Activated B cell treated with CpG ODN at 0.5 μM for 24 hours (primary cell): ENCODE measurements around the gene WDR64. TPM values are rescaled to one million over a fixed set of nuclear protein-coding genes. Genes with fewer than 3 reads are reported as not detected.

ENCODE experiments used
- ATAC-seq: fragments of 200-7000 bp; cut with Tn5 transposase; one replicate; pipeline ENCODE4 v1.10.0; 2021; ENCODE audit warnings: low read depth, mild to moderate bottlenecking, moderate library complexity
- CTCF ChIA-PET: fragments of 350-600 bp; sonication (Branson Sonifier 250); formaldehyde crosslinking; loops from one replicate; lab custom pipeline; 2021; ENCODE audit warnings: antibody characterized with exemption; lab: Charles Lee
- POLR2A ChIA-PET: fragments of 350-600 bp; sonication (Branson Sonifier 250); formaldehyde crosslinking; loops from one replicate; lab custom pipeline; 2021; ENCODE audit warnings: antibody characterized with exemption; lab: Charles Lee
- DNase-seq: peaks from one replicate; pipeline ENCODE4 v3.0.0; 2022
- H3K27ac Mint-ChIP-seq: one replicate; pipeline ENCODE4 v1.8.0; 2020; ENCODE audit warnings: mixed read lengths
- H3K27me3 Mint-ChIP-seq: one replicate; pipeline ENCODE4 v1.8.0; 2021; ENCODE audit warnings: mixed read lengths
- H3K36me3 Mint-ChIP-seq: one replicate; pipeline ENCODE4 v1.8.0; 2021; ENCODE audit warnings: low read depth, mixed read lengths
- H3K4me1 Mint-ChIP-seq: one replicate; pipeline ENCODE4 v1.8.0; 2021; ENCODE audit warnings: mixed read lengths
- H3K4me3 Mint-ChIP-seq: one replicate; pipeline ENCODE4 v1.8.0; 2020; ENCODE audit warnings: mild to moderate bottlenecking, mixed read lengths
- H3K9me3 Mint-ChIP-seq: one replicate; pipeline ENCODE4 v1.8.0; 2020; ENCODE audit warnings: mixed read lengths
- intact Hi-C: fragments of 100-400 bp; cut with micrococcal nuclease; formaldehyde crosslinking; loops from one replicate; pipeline ENCODE4 v1.15.1; 2024
- total RNA-seq: library from RNA; stranded (reverse); gene quantifications from 2 replicates; pipeline ENCODE4 v1.2.3, GENCODE V29; 2022
- TF ChIP-seq, protein P1 (sequence below): fragments of 200-600 bp; IDR thresholded peaks from one replicate; pipeline ENCODE4 v1.8.0; 2022; ENCODE audit warnings: antibody characterized with exemption, mild to moderate bottlenecking

The WDR64 gene
- total RNA-seq, 1 donor from 2014 or later = 0.58 TPM

DNA sequence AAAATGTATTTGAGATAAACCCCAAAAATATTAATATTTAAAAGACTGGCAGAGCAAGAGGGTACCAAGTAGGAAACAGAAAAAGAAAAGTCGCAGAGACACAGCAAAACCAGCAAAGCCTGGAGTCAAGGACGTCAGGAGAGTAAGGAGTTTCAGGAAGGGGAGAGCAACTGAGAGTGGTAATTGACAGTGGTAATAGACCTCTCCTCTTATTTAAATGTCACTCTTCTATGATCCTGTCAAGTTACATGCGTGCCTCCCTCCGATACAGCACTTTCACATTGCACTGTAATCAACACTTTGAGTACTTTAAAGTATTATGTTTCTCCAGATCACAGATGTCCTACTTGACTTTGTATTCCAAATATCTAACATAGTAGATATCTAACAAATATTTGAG lies 113.3 kb downstream of the WDR64 start:
- H3K36me3 Mint-ChIP-seq = no peaks in the 10 kb centered on the region
- intact Hi-C loops = no loop called here
- no peak overlapping the region for H3K27ac Mint-ChIP-seq
- no peak overlapping the region for H3K4me3 Mint-ChIP-seq
- POLR2A ChIA-PET = no interaction called here
- TF ChIP-seq, protein P1, sequence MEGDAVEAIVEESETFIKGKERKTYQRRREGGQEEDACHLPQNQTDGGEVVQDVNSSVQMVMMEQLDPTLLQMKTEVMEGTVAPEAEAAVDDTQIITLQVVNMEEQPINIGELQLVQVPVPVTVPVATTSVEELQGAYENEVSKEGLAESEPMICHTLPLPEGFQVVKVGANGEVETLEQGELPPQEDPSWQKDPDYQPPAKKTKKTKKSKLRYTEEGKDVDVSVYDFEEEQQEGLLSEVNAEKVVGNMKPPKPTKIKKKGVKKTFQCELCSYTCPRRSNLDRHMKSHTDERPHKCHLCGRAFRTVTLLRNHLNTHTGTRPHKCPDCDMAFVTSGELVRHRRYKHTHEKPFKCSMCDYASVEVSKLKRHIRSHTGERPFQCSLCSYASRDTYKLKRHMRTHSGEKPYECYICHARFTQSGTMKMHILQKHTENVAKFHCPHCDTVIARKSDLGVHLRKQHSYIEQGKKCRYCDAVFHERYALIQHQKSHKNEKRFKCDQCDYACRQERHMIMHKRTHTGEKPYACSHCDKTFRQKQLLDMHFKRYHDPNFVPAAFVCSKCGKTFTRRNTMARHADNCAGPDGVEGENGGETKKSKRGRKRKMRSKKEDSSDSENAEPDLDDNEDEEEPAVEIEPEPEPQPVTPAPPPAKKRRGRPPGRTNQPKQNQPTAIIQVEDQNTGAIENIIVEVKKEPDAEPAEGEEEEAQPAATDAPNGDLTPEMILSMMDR = no peak
- CTCF ChIA-PET = no interaction called here
- no peaks in the 10 kb centered on the region for H3K4me1 Mint-ChIP-seq
- no peaks in the 10 kb centered on the region for H3K9me3 Mint-ChIP-seq
- no peak for ATAC-seq
- DNase-seq = no peak
- peaks cover 30% of the 10 kb centered on the region for H3K27me3 Mint-ChIP-seq

DNA sequence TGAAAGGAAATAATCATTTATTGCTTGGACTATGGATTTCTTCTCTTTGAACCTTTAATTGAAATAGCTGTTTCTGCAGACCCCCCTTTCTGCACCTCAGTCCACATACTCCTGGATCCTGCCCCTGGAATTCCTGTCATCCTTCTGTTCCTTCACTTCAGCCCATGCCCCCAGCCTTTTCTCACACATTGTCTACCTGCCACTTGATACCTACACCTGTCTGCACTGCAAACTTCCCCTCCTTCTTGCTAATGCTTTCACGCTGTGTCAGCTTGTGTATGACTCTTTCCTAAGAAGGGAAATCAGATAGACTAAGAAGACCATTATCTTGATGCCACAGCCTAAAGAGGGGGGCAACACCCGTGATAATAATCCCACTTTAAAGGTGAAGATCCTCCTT lies 115.7 kb downstream of the WDR64 start:
- DNase-seq = no peak
- no peak for ATAC-seq
- H3K27me3 Mint-ChIP-seq = peaks cover 19% of the 10 kb centered on the region
- no peak overlapping the region for H3K27ac Mint-ChIP-seq
- H3K4me3 Mint-ChIP-seq = no peak overlapping the region
- H3K9me3 Mint-ChIP-seq = no peaks in the 10 kb centered on the region
- TF ChIP-seq, protein P1 = no peak
- intact Hi-C loops = no loop called here
- H3K36me3 Mint-ChIP-seq = no peaks in the 10 kb centered on the region
- no peaks in the 10 kb centered on the region for H3K4me1 Mint-ChIP-seq
- ChIA-PET POLR2A (no interaction called here), CTCF (no interaction called here)

DNA sequence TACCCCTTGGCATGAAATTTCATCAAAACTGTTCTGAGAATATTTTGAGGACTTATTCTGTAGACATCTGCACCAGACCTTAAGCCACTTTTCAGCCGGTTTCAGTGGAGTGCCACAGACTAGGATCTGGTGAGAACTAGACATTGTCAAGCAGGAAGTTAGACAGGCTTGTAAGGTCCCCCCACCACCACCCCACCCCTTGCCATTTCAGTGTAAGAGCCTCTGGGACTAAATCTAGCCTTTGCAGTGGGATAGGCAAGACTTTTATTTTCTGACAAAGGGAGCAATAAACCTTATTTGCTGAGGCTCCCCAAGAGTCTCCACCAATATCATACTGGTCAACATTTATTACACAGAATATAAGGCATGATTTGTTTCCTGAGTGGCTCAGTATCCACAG lies 118.0 kb downstream of the WDR64 start:
- TF ChIP-seq, protein P1 = no peak
- Mint-ChIP-seq H3K9me3 (no peaks in the 10 kb centered on the region), H3K27ac (no peak overlapping the region), H3K36me3 (no peaks in the 10 kb centered on the region), H3K4me1 (no peaks in the 10 kb centered on the region), H3K27me3 (peaks cover 15% of the 10 kb centered on the region), H3K4me3 (no peak overlapping the region)
- ChIA-PET CTCF (no interaction called here), POLR2A (no interaction called here)
- DNase-seq (no peak), ATAC-seq (no peak)
- intact Hi-C loops = no loop called here

DNA sequence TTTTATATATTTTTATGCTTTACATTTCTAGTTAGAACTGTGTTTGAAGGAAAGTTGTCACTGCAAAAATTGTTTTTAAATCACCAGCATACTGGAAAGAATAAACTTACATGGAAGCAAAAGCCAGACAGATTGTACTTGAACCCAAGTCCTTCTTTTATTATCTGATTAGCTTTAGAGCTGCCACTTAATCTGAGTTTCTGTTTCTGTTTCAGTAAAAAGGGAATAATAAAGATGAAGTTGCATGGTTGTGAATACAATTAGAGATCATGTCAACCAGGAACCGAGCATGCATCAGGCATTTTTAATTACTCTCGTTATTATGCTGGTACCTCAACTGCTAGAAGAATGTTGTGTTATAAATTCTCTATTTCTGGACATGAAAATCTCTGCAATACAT lies 119.0 kb downstream of the WDR64 start:
- ATAC-seq (no peak), DNase-seq (no peak)
- intact Hi-C loops = no loop called here
- Mint-ChIP-seq H3K27ac (no peak overlapping the region), H3K27me3 (peaks cover 12% of the 10 kb centered on the region), H3K9me3 (no peaks in the 10 kb centered on the region), H3K36me3 (no peaks in the 10 kb centered on the region), H3K4me3 (no peak overlapping the region), H3K4me1 (no peaks in the 10 kb centered on the region)
- ChIA-PET CTCF (no interaction called here), POLR2A (no interaction called here)
- TF ChIP-seq, protein P1 = no peak

DNA sequence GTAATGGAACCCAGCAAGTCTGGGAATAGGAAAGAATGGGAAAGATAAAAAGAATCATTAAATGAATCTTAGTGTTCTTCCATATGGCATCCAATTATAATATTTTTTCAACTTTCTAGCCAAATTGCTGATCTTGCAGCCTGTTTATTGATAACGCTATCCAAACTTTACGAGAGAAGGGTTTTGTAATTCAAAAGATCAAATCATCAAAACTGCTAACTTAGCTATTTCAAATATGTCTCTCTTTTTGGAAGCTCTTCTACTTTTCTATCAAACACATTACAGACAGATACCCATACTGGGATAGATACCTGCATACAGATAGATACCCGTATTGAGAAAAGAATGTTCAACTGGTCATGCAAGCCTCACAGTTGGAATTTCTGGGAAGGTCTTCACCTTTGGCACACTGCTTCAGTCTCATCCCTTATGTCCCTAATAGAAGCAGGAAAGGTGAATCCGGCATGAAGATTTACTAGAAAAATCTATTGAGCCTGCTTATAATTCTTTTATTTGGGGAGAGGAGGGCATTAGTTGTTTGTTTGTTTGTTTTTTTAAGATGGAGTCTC lies 120.9 kb downstream of the WDR64 start:
- intact Hi-C loops = no loop called here

More for the DNA sequence above, 120.9 kb downstream of the WDR64 start:
- H3K4me3 Mint-ChIP-seq = no peak overlapping the region
- H3K27me3 Mint-ChIP-seq = peaks cover 6% of the 10 kb centered on the region
- no peaks in the 10 kb centered on the region for H3K36me3 Mint-ChIP-seq
- H3K4me1 Mint-ChIP-seq = no peaks in the 10 kb centered on the region
- DNase-seq = no peak
- H3K9me3 Mint-ChIP-seq = no peaks in the 10 kb centered on the region
- no peak overlapping the region for H3K27ac Mint-ChIP-seq
- no peak for ATAC-seq
- ChIA-PET CTCF (interaction anchor here (1.1 kb wide), 1 partner anchor 24 kb away, joined by 3 read pairs; no protein-coding TSS in a partner anchor), POLR2A (no interaction called here)
- TF ChIP-seq, protein P1 = no peak
